ENCODE results near the gene SLC22A23. TPM values are rescaled to one million over a fixed set of nuclear protein-coding genes. Genes with fewer than 3 reads are reported as not detected.

SLC22A23 gene
- total RNA-seq, 1 donor from 2014 or later: 23.8 TPM

GRCh38 chr6:3406362-3406821 lies 50.5 kb downstream of the SLC22A23 start:
- DNase-seq (ENCODE audit: low spot score): no peak

GRCh38 chr6:3405679-3406078 lies 51.2 kb downstream of the SLC22A23 start:
- DNase-seq (ENCODE audit: low spot score): no peak

- DNase-seq (ENCODE audit: low spot score): no peak
Observed at GRCh38 chr6:3405182-3405518, 51.7 kb downstream of the SLC22A23 start.

GRCh38 chr6:3403238-3404173 lies 53.3 kb downstream of the SLC22A23 start:
- no peak for DNase-seq (ENCODE audit: low spot score)

GRCh38 chr6:3402310-3403237 lies 54.3 kb downstream of the SLC22A23 start:
- DNase-seq (ENCODE audit: low spot score): no peak

GRCh38 chr6:3400162-3400561 lies 56.7 kb downstream of the SLC22A23 start:
- no peak for DNase-seq (ENCODE audit: low spot score)

GRCh38 chr6:3398755-3399696 lies 57.8 kb downstream of the SLC22A23 start:
- no peak for DNase-seq (ENCODE audit: low spot score)

GRCh38 chr6:3398165-3398562 lies 58.7 kb downstream of the SLC22A23 start:
- DNase-seq (ENCODE audit: low spot score): no peak

GRCh38 chr6:3397229-3398164 lies 59.4 kb downstream of the SLC22A23 start:
- no peak for DNase-seq (ENCODE audit: low spot score)

- DNase-seq (ENCODE audit: low spot score): peak; percentile 77
Observed at GRCh38 chr6:3396503-3397180, 60.2 kb downstream of the SLC22A23 start.

GRCh38 chr6:3394671-3395070 lies 62.2 kb downstream of the SLC22A23 start:
- peak; percentile 74 for DNase-seq (ENCODE audit: low spot score)

- DNase-seq (ENCODE audit: low spot score): no peak
Observed at GRCh38 chr6:3393836-3394202, 63.0 kb downstream of the SLC22A23 start.

- DNase-seq (ENCODE audit: low spot score): no peak
Observed at GRCh38 chr6:3392930-3393835, 63.7 kb downstream of the SLC22A23 start.

- no peak for DNase-seq (ENCODE audit: low spot score)
Observed at GRCh38 chr6:3391902-3392458, 64.9 kb downstream of the SLC22A23 start.

GRCh38 chr6:3390698-3391097 lies 66.2 kb downstream of the SLC22A23 start:
- no peak for DNase-seq (ENCODE audit: low spot score)

- no peak for DNase-seq (ENCODE audit: low spot score)
Observed at GRCh38 chr6:3389390-3390167, 67.3 kb downstream of the SLC22A23 start.

- no peak for DNase-seq (ENCODE audit: low spot score)
Observed at GRCh38 chr6:3388786-3389185, 68.1 kb downstream of the SLC22A23 start.

Data from mesenteric fat pad (tissue), 1 donor.